HepG2 (cell line): ENCODE measurements around the gene CCDC57. TPM values are rescaled to one million over a fixed set of nuclear protein-coding genes. Genes with fewer than 3 reads are reported as not detected.

ENCODE experiments used
- ATF7-NPFF ChIP-seq: sonication (generic); formaldehyde crosslinking; IDR thresholded peaks from 2 replicates; pipeline ENCODE4 v1.8.1; 2023; ENCODE audit warnings: mild to moderate bottlenecking, low read depth, missing genetic modification reagents, moderate library complexity
- ATM ChIP-seq: fragments of 450-650 bp; IDR thresholded peaks from 2 replicates; pipeline ENCODE4 v1.7.1; 2017; ENCODE audit warnings: mild to moderate bottlenecking, borderline replicate concordance
- CEBPB ChIP-seq: IDR thresholded peaks from 2 replicates; pipeline ENCODE4 v1.6.1; 2011; ENCODE audit warnings: low read depth, low read length, improper control_type of control experiment, borderline replicate concordance
- FOXK2 ChIP-seq: fragments of 450-650 bp; IDR thresholded peaks from 2 replicates; pipeline ENCODE4 v1.6.1; 2016
- HNRNPK ChIP-seq: fragments of 200-400 bp; formaldehyde crosslinking; IDR thresholded peaks from 2 replicates; pipeline ENCODE4 v1.6.1; 2018; ENCODE audit warnings: low read length, low read depth, moderate library complexity, mild to moderate bottlenecking; ENCODE audit not compliant: poor library complexity, severe bottlenecking
- HOXA3 ChIP-seq: sonication (generic); formaldehyde crosslinking; IDR thresholded peaks from 2 replicates; pipeline ENCODE4 v1.5.0; 2020; ENCODE audit warnings: missing genetic modification reagents
- IKZF1 ChIP-seq: fragments of 450-650 bp; IDR thresholded peaks from 2 replicates; pipeline ENCODE4 v1.7.1; 2016
- KDM2A ChIP-seq: sonication (generic); formaldehyde crosslinking; IDR thresholded peaks from 2 replicates; pipeline ENCODE4 v1.4.0; 2020; ENCODE audit warnings: low read depth, missing genetic modification reagents, borderline replicate concordance
- NFYC ChIP-seq: IDR thresholded peaks from 2 replicates; pipeline ENCODE4 v1.6.1; 2016; ENCODE audit warnings: missing genetic modification reagents, missing compliant biosample characterization
- NRL ChIP-seq: sonication (generic); formaldehyde crosslinking; IDR thresholded peaks from 2 replicates; pipeline ENCODE4 v1.5.0; 2020; ENCODE audit warnings: missing genetic modification reagents, mild to moderate bottlenecking, moderate library complexity, borderline replicate concordance
- RCOR2 ChIP-seq: IDR thresholded peaks from 2 replicates; pipeline ENCODE4 v1.6.1; 2016; ENCODE audit warnings: missing biosample characterization, missing genetic modification reagents
- SRSF1 ChIP-seq: fragments of 200-400 bp; formaldehyde crosslinking; optimal IDR thresholded peaks from 2 replicates; pipeline ENCODE3; 2017; ENCODE audit warnings: mild to moderate bottlenecking, low read depth, low read length, moderate library complexity
- ZNF326 ChIP-seq: sonication (generic); formaldehyde crosslinking; IDR thresholded peaks from 2 replicates; pipeline ENCODE4 v1.4.0; 2020; ENCODE audit warnings: missing genetic modification reagents, borderline replicate concordance
- ZNF331 ChIP-seq: sonication (generic); formaldehyde crosslinking; IDR thresholded peaks from 2 replicates; pipeline ENCODE4 v1.4.0; 2020; ENCODE audit warnings: missing genetic modification reagents
- ZNF670 ChIP-seq: sonication (generic); formaldehyde crosslinking; IDR thresholded peaks from 2 replicates; pipeline ENCODE4 v1.8.0; 2022; ENCODE audit warnings: mild to moderate bottlenecking, missing genetic modification reagents, borderline replicate concordance
- ZNF772 ChIP-seq: sonication (generic); formaldehyde crosslinking; IDR thresholded peaks from 2 replicates; pipeline ENCODE4 v1.5.0; 2020; ENCODE audit warnings: mild to moderate bottlenecking, missing genetic modification reagents
- polyA plus RNA-seq, 8 experiments: library from polyadenylated mRNA; depleted of rRNA in 3 of 8; stranded (reverse) in 7 of 8; unstranded in 1 of 8; fragments of >200 nt; fragmentation: Illumina TruSeq in 4 of 8; extraction: Trizol in 4 of 8; gene quantifications; 2 replicates each; pipeline versions ENCODE4 v1.2.1 to v1.2.3, GENCODE V29; 2011 to 2016; ENCODE audit warnings: low read depth in 4 of 8, missing spikeins in 1 of 8, mixed read lengths in 1 of 8; ENCODE audit not compliant: insufficient read depth in 1 of 8
- total RNA-seq, 5 experiments: library from RNA; depleted of rRNA; stranded (reverse); fragments of >200 nt; fragmentation: Illumina TruSeq; extraction: Trizol; gene quantifications; 2 replicates each; pipeline ENCODE4 v1.2.3, GENCODE V29; 2016; ENCODE audit warnings: low read depth in 1 of 5
- TF ChIP-seq, protein P1 (sequence below): conservative IDR thresholded peaks from 2 replicates; pipeline ENCODE4 v1.6.1; 2018; ENCODE audit warnings: missing genetic modification reagents
- TF ChIP-seq, protein P2 (sequence below): sonication (generic); formaldehyde crosslinking; IDR thresholded peaks from 2 replicates; pipeline ENCODE4 v1.5.1; 2020; ENCODE audit warnings: mild to moderate bottlenecking, missing genetic modification reagents, borderline replicate concordance
- TF ChIP-seq, protein P3 (sequence below): sonication (generic); formaldehyde crosslinking; IDR thresholded peaks from 2 replicates; pipeline ENCODE4 v1.5.0; 2020; ENCODE audit warnings: missing genetic modification reagents, mild to moderate bottlenecking, borderline replicate concordance
- TF ChIP-seq, protein P4 (sequence below): sonication (generic); formaldehyde crosslinking; IDR thresholded peaks from 2 replicates; pipeline ENCODE4 v1.9.0; 2021; ENCODE audit warnings: missing genetic modification reagents, borderline replicate concordance

Gene CCDC57
- total and polyA plus RNA-seq, 2 of the 13 experiments (the other 11 are each of a cell fraction or from before 2014, with no cell fraction given) = 59.3 to 59.9 TPM

DNA sequence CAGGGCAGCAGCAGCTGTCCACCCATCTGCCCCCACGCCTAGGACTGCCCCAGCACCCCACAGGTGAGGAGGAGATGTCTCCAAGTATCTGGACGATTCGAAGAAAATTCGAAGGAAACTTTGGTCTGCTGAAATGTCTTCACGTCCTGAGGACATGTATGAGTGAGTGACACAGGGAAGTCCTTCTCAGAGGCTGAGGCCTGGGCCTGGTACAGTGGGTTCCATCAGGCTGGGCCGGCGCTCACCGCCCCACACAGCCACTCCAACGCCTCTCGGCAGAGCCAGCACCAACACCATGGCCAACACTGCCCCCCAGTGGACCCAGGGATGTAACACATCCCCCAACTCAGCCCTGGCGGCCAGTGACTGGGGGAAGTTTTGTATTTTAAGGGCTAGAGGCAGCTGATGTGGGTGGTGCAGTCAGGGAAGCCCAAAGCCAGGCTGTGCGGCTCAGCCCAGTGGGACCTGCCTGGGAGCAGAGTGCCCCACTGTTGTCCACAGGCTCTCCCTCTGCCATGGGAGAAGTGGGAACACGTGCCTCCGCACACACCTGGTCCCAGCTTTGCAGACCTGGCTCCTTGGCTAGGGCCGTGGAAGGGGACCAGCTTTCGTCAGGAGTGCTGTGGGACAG lies 58.8 kb downstream of the CCDC57 start (continued):
- TF ChIP-seq, protein P1, sequence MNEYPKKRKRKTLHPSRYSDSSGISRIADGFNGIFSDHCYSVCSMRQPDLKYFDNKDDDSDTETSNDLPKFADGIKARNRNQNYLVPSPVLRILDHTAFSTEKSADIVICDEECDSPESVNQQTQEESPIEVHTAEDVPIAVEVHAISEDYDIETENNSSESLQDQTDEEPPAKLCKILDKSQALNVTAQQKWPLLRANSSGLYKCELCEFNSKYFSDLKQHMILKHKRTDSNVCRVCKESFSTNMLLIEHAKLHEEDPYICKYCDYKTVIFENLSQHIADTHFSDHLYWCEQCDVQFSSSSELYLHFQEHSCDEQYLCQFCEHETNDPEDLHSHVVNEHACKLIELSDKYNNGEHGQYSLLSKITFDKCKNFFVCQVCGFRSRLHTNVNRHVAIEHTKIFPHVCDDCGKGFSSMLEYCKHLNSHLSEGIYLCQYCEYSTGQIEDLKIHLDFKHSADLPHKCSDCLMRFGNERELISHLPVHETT (CRISPR knock-in tag) = no peak
- TF ChIP-seq IKZF1 = no peak
- TF ChIP-seq SRSF1 = peak; percentile 26
- TF ChIP-seq ATF7-NPFF (CRISPR knock-in tag) = no peak
- TF ChIP-seq RCOR2 = peak; percentile 25; the same call in 1 of the 2 replicates
- TF ChIP-seq, protein P2, sequence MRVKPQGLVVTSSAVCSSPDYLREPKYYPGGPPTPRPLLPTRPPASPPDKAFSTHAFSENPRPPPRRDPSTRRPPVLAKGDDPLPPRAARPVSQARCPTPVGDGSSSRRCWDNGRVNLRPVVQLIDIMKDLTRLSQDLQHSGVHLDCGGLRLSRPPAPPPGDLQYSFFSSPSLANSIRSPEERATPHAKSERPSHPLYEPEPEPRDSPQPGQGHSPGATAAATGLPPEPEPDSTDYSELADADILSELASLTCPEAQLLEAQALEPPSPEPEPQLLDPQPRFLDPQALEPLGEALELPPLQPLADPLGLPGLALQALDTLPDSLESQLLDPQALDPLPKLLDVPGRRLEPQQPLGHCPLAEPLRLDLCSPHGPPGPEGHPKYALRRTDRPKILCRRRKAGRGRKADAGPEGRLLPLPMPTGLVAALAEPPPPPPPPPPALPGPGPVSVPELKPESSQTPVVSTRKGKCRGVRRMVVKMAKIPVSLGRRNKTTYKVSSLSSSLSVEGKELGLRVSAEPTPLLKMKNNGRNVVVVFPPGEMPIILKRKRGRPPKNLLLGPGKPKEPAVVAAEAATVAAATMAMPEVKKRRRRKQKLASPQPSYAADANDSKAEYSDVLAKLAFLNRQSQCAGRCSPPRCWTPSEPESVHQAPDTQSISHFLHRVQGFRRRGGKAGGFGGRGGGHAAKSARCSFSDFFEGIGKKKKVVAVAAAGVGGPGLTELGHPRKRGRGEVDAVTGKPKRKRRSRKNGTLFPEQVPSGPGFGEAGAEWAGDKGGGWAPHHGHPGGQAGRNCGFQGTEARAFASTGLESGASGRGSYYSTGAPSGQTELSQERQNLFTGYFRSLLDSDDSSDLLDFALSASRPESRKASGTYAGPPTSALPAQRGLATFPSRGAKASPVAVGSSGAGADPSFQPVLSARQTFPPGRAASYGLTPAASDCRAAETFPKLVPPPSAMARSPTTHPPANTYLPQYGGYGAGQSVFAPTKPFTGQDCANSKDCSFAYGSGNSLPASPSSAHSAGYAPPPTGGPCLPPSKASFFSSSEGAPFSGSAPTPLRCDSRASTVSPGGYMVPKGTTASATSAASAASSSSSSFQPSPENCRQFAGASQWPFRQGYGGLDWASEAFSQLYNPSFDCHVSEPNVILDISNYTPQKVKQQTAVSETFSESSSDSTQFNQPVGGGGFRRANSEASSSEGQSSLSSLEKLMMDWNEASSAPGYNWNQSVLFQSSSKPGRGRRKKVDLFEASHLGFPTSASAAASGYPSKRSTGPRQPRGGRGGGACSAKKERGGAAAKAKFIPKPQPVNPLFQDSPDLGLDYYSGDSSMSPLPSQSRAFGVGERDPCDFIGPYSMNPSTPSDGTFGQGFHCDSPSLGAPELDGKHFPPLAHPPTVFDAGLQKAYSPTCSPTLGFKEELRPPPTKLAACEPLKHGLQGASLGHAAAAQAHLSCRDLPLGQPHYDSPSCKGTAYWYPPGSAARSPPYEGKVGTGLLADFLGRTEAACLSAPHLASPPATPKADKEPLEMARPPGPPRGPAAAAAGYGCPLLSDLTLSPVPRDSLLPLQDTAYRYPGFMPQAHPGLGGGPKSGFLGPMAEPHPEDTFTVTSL (CRISPR knock-in tag) = no peak; the same call in 1 of the 2 replicates
- TF ChIP-seq ZNF331 = peak; percentile 60; the same call in 1 of the 2 replicates
- no peak for TF ChIP-seq HNRNPK
- TF ChIP-seq FOXK2 = no peak
- TF ChIP-seq CEBPB = no peak
- peak; percentile 63; the same call in 1 of the 2 replicates for TF ChIP-seq ZNF670 (CRISPR knock-in tag)
- 0 out of 2 replicates have a peak, but pooled peaks have one; percentile 21 for TF ChIP-seq NFYC (CRISPR knock-in tag)
- TF ChIP-seq KDM2A (CRISPR knock-in tag) = peak; percentile 88; the same call in 1 of the 2 replicates
- peak; percentile 75; the same call in 1 of the 2 replicates for TF ChIP-seq HOXA3
- TF ChIP-seq ATM = no peak
- TF ChIP-seq NRL = peak; percentile 76; the same call in 1 of the 2 replicates
- TF ChIP-seq, protein P3, sequence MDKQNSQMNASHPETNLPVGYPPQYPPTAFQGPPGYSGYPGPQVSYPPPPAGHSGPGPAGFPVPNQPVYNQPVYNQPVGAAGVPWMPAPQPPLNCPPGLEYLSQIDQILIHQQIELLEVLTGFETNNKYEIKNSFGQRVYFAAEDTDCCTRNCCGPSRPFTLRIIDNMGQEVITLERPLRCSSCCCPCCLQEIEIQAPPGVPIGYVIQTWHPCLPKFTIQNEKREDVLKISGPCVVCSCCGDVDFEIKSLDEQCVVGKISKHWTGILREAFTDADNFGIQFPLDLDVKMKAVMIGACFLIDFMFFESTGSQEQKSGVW (CRISPR knock-in tag) = no peak
- TF ChIP-seq ZNF772 (CRISPR knock-in tag) = 0 out of 2 replicates have a peak, but pooled peaks have one; percentile 64
- no peak for TF ChIP-seq ZNF326
- TF ChIP-seq, protein P4, sequence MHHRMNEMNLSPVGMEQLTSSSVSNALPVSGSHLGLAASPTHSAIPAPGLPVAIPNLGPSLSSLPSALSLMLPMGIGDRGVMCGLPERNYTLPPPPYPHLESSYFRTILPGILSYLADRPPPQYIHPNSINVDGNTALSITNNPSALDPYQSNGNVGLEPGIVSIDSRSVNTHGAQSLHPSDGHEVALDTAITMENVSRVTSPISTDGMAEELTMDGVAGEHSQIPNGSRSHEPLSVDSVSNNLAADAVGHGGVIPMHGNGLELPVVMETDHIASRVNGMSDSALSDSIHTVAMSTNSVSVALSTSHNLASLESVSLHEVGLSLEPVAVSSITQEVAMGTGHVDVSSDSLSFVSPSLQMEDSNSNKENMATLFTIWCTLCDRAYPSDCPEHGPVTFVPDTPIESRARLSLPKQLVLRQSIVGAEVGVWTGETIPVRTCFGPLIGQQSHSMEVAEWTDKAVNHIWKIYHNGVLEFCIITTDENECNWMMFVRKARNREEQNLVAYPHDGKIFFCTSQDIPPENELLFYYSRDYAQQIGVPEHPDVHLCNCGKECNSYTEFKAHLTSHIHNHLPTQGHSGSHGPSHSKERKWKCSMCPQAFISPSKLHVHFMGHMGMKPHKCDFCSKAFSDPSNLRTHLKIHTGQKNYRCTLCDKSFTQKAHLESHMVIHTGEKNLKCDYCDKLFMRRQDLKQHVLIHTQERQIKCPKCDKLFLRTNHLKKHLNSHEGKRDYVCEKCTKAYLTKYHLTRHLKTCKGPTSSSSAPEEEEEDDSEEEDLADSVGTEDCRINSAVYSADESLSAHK (CRISPR knock-in tag) = no peak
